GM19035 (cell line): Measurements from ENCODE around the gene MCRS1.
"Not testable (repeated sequence)": the region's sequence is repeated elsewhere in the genome, so short reads cannot be mapped to it uniquely, and the experiment has no call there.

Source experiments
- ATAC-seq: cut with Tn5 transposase; IDR thresholded peaks from one replicate; pipeline ENCODE4 v1.9.1; 2021; ENCODE audit not compliant: unreplicated experiment

MCRS1 gene

DNA sequence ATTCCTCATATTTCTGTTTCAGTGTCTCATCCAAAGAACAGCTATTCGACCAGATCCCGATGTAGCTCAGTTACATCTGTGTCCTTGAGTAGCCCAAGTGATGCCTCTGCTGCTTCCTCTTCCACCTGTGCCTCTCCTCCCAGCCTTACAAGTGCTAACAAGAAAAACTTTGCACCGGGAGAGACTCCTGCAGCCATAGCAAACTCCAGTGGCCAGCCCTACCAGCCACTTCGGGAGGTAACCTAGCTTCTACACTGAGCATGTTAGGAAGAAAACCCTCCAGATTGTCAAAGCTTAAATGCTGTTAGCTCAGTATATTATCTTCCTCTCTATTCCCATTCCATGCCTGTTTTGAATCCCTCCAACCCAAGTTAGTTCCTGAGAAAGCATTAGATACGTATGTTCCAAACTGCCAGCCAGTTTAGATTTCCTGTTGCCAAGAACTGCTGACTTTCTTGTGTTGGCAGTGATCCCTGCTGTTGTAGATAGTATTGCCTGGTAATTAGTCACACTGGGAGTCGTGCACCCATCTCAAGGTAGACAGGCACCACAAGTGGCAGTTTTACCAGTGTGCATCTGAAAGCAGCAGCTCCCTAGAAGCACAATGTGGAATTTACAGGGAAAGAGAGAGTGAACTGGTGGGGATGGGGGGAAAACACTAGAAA is 43.1 kb downstream of the MCRS1 start:
- no peak for ATAC-seq

- no peak for ATAC-seq
Observed at GRCh38 chr12:49521389-49521788, 46.6 kb downstream of the MCRS1 start.

- no peak for ATAC-seq
Observed at GRCh38 chr12:49519574-49519936, 48.4 kb downstream of the MCRS1 start.

GRCh38 chr12:49518914-49519573 is 48.9 kb downstream of the MCRS1 start:
- ATAC-seq: no peak

GRCh38 chr12:49515266-49515665 is 52.7 kb downstream of the MCRS1 start:
- ATAC-seq: no peak

- no peak for ATAC-seq
Observed at GRCh38 chr12:49512546-49512945, 55.4 kb downstream of the MCRS1 start.

- no peak for ATAC-seq
Observed at GRCh38 chr12:49511410-49511809, 56.5 kb downstream of the MCRS1 start.

DNA sequence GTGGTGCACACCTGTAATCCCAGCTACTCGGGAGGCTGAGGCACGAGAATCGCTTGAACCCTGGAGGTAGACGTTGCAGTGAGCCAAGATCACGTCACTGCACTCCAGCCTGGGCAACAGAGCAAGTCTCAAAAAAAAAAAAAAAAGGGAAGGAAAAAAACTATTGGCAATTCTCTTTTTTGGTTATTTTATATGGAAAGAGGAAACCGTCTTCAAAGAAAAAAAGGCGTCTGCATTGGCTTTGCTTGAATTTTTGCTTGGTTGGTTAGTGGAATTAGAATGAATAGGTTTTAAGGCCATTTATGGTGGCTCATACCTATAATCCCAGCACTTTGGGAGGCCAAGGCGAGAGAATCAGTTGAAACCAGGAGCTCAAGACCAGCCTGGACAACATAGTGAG is 58.3 kb downstream of the MCRS1 start:
- ATAC-seq: not testable (repeated sequence)
